GM13976 (cell line): ENCODE data around the gene OR51S1.

Source experiments
- DNase-seq: peaks from one replicate; pipeline ENCODE4 v3.0.0; 2012; ENCODE audit warnings: low spot score
- in situ Hi-C: fragments of 300-500 bp; cut with MboI; formaldehyde crosslinking; loops from one replicate; pipeline ENCODE4 v1.12.0; 2022; ENCODE audit warnings: low sequenced_read_pairs, mixed read lengths, inconsistent platforms; ENCODE audit not compliant: unreplicated experiment
- TF ChIP-seq, protein P1 (sequence below): IDR thresholded peaks from 2 replicates; pipeline ENCODE4 v1.5.1; 2012; ENCODE audit warnings: borderline replicate concordance, mild to moderate bottlenecking; ENCODE audit not compliant: insufficient read depth; ENCODE audit errors: extremely low read depth, missing control alignments, control extremely low read depth

The OR51S1 gene

GRCh38 chr11:4839851-4840549 lies 9.0 kb downstream of the OR51S1 start:
- TF ChIP-seq, protein P1, sequence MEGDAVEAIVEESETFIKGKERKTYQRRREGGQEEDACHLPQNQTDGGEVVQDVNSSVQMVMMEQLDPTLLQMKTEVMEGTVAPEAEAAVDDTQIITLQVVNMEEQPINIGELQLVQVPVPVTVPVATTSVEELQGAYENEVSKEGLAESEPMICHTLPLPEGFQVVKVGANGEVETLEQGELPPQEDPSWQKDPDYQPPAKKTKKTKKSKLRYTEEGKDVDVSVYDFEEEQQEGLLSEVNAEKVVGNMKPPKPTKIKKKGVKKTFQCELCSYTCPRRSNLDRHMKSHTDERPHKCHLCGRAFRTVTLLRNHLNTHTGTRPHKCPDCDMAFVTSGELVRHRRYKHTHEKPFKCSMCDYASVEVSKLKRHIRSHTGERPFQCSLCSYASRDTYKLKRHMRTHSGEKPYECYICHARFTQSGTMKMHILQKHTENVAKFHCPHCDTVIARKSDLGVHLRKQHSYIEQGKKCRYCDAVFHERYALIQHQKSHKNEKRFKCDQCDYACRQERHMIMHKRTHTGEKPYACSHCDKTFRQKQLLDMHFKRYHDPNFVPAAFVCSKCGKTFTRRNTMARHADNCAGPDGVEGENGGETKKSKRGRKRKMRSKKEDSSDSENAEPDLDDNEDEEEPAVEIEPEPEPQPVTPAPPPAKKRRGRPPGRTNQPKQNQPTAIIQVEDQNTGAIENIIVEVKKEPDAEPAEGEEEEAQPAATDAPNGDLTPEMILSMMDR = no peak
- in situ Hi-C loops = no loop called here
- DNase-seq = no peak

DNA sequence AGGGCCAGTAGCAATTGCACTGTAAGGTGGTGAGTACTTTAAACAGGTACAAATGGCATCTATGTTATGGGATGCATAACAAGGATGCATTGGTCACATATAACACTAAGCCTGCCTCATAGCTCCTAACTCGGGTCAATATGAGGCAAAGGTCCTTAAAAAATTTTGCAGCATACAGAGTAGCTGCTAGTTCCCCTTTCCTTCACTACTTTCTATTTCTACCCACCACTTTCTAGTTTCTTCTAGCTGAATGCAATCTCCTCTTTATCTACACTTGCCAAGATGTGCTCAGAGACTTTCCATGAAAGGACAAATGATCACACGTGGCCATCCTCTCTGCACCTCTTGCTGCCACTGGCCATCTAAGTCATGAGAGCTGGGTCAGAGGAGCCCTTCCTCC lies 18.1 kb downstream of the OR51S1 start:
- TF ChIP-seq, protein P1 = no peak
- in situ Hi-C loops = no loop called here
- no peak for DNase-seq

DNA sequence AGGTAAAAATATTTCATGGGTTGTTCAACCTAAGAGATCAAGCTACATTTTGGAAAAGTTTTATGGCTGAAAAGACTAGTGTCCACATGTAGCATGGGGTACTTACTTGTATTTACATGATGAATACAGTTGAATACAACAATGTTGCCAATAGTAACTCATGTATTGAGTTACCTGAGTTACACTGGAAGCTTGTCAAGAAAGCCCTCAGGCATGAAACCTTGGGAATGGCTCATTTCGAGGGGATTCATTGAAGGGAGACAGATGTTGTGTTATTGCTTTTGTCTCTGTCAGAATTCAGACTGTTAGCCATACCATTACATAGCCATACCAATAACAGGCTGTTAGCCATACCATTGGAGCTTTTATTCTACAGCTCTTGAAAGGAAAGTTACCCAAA lies 18.7 kb downstream of the OR51S1 start:
- DNase-seq = no peak
- in situ Hi-C loops = no loop called here
- TF ChIP-seq, protein P1 = no peak

DNA sequence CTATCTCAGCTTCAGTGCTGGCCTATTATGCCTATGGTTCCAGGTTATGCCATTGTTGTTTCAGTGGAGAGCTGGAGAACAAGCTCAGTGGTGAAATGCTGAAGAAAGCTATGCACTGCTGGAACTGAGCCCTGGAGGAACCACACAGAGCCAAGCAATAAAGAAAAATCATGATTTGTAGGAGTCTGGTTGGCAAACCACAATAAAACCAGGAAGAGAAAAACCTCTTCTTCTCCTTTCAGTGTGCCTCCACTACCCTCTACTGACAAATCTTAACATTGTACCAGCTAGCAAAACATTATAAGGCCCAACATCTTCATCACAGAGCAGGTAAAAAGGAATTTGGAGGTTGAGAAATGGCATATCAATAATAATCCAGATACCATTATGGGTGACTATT lies 22.6 kb downstream of the OR51S1 start:
- DNase-seq = no peak
- in situ Hi-C loops = no loop called here

GRCh38 chr11:4825132-4825531 lies 23.9 kb downstream of the OR51S1 start:
- TF ChIP-seq, protein P1 = no peak
- in situ Hi-C loops = no loop called here
- DNase-seq = no peak

More for the DNA sequence above, 22.6 kb downstream of the OR51S1 start:
- TF ChIP-seq, protein P1 = no peak

GRCh38 chr11:4821021-4821420 lies 28.0 kb downstream of the OR51S1 start, which contains the start of gene OR51F2:
Gene OR51F2, plus strand, starts transcription at chr11:4821321. Its CDS starts 101 bp downstream, at chr11:4821422.
- in situ Hi-C loops = no loop called here
- TF ChIP-seq, protein P1 = no peak
- DNase-seq = no peak
